Lower leg skin (tissue), 3 donors: ENCODE data around the gene PGAM4.
"Not testable (repeated sequence)": the region's sequence is repeated elsewhere in the genome, so short reads cannot be mapped to it uniquely, and the experiment has no call there.

ENCODE experiments used
- CTCF ChIP-seq, 3 donors: fragments of 450-650 bp; IDR thresholded peaks; one replicate each; pipeline ENCODE4 v1.5.1; 2016; ENCODE audit warnings: antibody characterized with exemption in 3 of 3, mild to moderate bottlenecking in 3 of 3, moderate library complexity in 2 of 3
- POLR2A ChIP-seq, 2 donors: fragments of 450-650 bp; IDR thresholded peaks; one replicate each; pipeline ENCODE4 v1.6.1; 2016 to 2017; ENCODE audit warnings: antibody characterized with exemption in 2 of 2, mild to moderate bottlenecking in 1 of 2, moderate library complexity in 1 of 2

- not testable (repeated sequence) for TF ChIP-seq POLR2A, CTCF (IDR thresholded peaks at IDR 0.05)
These were observed 50.1 kb downstream of the PGAM4 start for GRCh38 chrX:77919370-77919769.
